GM12873 (cell line): Measurements from ENCODE around the gene TACR2.

Experiments used
- TF ChIP-seq, protein P1 (sequence below): IDR thresholded peaks from 2 replicates; pipeline ENCODE4 v1.5.1; 2012; ENCODE audit warnings: low read depth, mild to moderate bottlenecking, moderate library complexity, low read length, control low read depth; ENCODE audit not compliant: insufficient read depth; ENCODE audit errors: missing control alignments

Gene TACR2

DNA sequence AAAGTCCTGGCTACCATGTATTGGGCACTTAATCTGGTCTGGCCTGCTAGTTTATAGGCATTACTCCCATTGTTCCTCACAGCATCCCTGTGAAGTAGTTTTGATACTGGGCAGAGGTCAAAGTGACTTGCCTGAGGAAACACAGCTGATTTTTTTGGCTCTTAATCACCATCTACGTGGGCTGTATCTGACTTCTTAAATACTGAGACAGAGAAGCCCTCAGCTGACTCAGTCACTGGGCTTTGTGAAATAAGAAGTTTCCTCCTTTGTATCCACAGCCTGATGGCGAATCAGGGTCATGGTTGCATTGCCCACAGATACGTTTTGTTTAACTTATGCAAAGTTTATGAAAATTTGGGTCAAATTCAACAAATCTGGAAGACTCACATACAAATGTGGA lies 13.2 kb downstream of the TACR2 start:
- TF ChIP-seq, protein P1, sequence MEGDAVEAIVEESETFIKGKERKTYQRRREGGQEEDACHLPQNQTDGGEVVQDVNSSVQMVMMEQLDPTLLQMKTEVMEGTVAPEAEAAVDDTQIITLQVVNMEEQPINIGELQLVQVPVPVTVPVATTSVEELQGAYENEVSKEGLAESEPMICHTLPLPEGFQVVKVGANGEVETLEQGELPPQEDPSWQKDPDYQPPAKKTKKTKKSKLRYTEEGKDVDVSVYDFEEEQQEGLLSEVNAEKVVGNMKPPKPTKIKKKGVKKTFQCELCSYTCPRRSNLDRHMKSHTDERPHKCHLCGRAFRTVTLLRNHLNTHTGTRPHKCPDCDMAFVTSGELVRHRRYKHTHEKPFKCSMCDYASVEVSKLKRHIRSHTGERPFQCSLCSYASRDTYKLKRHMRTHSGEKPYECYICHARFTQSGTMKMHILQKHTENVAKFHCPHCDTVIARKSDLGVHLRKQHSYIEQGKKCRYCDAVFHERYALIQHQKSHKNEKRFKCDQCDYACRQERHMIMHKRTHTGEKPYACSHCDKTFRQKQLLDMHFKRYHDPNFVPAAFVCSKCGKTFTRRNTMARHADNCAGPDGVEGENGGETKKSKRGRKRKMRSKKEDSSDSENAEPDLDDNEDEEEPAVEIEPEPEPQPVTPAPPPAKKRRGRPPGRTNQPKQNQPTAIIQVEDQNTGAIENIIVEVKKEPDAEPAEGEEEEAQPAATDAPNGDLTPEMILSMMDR, result no peak

DNA sequence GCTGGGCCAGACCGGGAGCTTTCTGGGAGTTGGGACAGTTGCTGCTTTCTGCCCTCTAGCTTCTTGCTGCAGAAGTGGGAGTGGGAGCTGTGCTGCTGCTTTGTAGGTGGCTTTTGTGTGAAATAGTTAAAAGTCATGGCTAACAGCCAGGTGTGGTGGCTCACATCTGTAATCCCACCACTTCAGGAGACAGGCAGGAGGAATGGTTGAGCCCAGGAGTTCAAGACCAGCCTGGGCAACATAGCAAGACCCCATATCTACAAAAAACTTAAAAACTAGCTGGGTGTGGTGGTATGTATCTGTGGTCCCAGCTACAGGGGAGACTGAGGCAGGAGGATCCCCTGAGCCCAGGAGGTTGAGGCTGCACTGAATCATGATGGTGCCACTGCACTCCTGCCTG lies 13.7 kb downstream of the TACR2 start:
- TF ChIP-seq, protein P1, result no peak

DNA sequence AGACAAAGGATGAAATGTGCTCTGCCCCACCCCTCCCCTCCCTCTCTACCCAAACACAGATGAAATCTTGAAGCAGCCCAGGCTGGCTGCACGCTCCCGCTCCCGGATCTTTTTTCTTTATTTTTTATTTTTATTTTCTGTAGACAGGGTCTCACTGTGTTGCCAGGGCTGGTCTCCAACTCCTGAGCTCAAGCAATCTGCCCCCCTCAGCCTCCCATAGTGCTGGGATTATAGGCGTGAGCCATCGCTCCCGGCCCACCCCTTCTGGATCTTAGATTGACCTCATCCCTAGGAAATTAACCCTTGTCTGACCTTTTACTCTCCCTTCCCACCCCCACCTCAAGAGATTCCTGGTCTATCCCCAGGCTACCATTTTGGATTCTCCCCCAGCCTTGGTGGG lies 14.3 kb downstream of the TACR2 start:
- TF ChIP-seq, protein P1, result no peak

DNA sequence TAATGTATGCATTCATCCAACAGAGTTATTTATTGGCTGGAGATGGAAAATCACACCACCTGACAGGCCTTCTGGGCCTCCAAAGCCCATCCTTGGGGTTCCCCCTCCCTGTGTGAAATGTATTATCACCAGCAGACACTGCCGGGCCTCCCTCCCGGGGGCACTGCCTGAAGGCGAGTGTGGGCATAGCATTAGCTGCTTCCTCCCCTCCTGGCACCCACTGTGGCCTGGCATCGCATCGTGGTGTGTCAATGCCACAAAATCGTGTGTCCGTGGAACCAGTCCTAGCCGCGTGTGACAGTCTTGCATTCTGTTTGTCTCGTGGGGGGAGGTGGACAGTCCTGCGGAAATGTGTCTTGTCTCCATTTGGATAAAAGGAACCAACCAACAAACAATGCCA lies 15.3 kb downstream of the TACR2 start:
- TF ChIP-seq, protein P1, result no peak

DNA sequence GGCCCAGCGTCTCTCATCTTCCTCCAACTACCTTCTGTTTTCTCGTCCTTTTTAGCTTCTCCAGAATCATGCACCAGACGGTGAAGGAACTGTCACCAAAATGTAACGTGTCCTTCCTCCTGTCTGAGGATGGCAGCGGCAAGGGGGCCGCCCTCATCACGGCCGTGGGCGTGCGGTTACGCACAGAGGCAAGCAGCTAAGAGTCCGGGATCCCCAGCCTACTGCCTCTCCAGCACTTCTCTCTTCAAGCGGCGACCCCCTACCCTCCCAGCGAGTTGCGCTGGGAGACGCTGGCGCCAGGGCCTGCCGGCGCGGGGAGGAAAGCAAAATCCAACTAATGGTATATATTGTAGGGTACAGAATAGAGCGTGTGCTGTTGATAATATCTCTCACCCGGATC lies 15.8 kb downstream of the TACR2 start:
- TF ChIP-seq, protein P1, result no peak

DNA sequence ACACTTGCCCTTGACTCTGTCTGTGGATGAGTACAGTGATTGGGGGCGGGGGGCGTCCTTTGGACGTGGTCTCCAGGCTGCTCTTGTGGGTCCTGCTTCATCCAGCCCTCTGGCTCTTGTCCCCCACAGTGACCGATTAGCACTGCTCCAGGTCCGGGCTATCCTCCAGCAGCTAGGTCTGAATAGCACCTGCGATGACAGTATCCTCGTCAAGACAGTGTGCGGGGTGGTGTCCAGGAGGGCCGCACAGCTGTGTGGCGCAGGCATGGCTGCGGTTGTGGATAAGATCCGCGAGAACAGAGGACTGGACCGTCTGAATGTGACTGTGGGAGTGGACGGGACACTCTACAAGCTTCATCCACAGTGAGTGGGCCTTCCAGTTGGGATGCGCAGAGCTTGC lies 18.3 kb downstream of the TACR2 start:
- TF ChIP-seq, protein P1, result no peak

DNA sequence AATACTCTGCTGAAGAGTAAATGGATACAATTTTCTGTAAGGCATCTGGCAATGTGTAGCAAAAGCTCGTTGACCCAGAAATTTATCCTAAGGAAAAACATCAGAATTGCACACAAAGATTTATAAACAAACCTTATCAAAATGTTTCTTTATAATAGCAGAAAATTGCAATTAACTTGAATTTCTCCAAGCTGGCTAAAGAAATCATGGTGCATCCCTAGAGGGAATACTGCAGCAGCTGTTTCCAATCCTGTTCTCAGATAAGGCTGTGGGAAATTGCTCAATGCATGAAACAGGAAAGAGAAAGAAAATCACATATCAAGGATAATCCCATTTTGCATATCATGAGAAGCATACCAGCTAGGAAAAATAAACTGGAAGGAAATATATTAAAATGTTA lies 18.7 kb downstream of the TACR2 start:
- TF ChIP-seq, protein P1, result no peak

DNA sequence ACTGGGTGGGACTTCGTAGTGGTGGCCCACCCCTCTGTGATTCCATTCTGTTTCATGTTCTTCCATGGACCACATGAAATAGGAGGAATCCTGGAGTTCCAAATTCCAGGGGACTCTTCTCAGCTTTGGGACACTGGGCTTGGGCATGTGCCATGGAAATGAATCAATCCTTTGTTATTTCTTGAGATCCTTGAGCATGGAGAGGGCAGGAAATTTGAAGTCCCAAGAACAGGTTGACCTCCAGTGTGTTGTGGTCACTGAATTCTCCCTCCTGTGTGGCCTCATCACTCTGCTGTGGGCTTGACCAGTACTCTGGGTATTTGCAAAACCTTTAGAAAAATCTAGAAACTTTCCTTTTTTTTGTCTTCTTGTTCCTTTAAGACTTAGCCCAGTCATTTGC lies 22.7 kb downstream of the TACR2 start:
- TF ChIP-seq, protein P1, result no peak
